ENCODE results near the gene TAB2.
A peak's percentile ranks its signal among the peaks of the same experiment; 100 is the strongest.

TAB2 gene

DNA sequence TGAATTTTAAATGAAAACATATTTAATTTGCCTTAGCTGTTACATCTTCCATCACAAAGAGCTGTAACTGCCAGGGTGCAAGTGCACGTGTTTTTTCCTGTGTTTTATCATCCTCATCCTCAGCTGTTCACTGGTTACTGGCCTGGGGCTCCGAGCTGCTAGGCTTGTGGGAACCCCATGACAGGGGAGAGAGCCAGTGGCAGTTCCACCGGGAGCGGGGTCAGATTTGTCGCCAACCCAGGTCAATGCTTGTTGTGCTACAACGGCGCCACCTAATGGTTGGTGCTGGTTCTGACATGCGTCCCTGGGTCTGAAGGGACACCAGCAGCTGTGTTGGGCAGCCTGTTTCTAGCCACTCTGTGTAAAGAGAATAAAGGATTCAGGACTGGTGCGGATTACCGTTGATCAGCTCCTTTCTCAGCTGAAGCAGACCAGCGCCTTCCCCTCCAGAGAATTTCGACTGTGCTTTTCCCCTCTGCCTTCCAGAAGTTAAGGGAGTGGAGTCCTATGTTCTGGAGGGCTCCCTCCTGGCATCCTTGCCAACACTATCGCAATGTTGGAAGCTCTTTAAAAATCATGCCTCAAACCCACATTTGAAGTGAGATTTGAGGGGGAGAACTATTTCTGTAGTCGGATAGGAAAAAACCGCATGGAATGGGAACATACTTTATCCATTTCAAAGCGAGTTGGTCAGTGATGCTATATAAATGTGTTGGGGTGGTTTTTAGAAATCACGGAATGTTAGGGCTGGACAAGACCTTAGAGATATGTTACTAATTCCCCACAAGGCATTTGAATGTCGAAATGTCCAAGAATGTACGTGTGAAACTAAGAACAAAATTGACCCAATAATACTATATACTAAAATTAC lies 114.6 kb downstream of the TAB2 start (continued):
- TF ChIP-seq ZNF510 (tag by site-specific recombination; IDR thresholded peaks at IDR 0.05; ENCODE audit: insufficient replicate concordance) (no peak), ZNF600 (tag by site-specific recombination; IDR thresholded peaks at IDR 0.05) (peak; percentile 63), ZNF274 (IDR thresholded peaks at IDR 0.05; ENCODE audit: low read length) (no peak), ZNF274 (tag by site-specific recombination; IDR thresholded peaks at IDR 0.05; ENCODE audit: borderline replicate concordance) (no peak), ZNF585B (tag by site-specific recombination; IDR thresholded peaks at IDR 0.05) (no peak), ZNF175 (tag by site-specific recombination; IDR thresholded peaks at IDR 0.05) (no peak), ZFP37 (tag by site-specific recombination; IDR thresholded peaks at IDR 0.05) (no peak), ZNF121 (tag by site-specific recombination; IDR thresholded peaks at IDR 0.05) (no peak), ZNF658 (tag by site-specific recombination; IDR thresholded peaks at IDR 0.05) (no peak), ZNF157 (tag by site-specific recombination; IDR thresholded peaks at IDR 0.05) (no peak), ZNF777 (tag by site-specific recombination; IDR thresholded peaks at IDR 0.05; ENCODE audit: borderline replicate concordance) (no peak), ZNF24 (tag by site-specific recombination; IDR thresholded peaks at IDR 0.05) (no peak), ZNF404 (tag by site-specific recombination; IDR thresholded peaks at IDR 0.05) (no peak), BCL11B (tag by site-specific recombination; IDR thresholded peaks at IDR 0.05; ENCODE audit: low read depth) (no peak), ZNF501 (tag by site-specific recombination; IDR thresholded peaks at IDR 0.05) (peak; percentile 49; the same call in 1 of the 2 replicates)
- TF ChIP-seq, protein P1, sequence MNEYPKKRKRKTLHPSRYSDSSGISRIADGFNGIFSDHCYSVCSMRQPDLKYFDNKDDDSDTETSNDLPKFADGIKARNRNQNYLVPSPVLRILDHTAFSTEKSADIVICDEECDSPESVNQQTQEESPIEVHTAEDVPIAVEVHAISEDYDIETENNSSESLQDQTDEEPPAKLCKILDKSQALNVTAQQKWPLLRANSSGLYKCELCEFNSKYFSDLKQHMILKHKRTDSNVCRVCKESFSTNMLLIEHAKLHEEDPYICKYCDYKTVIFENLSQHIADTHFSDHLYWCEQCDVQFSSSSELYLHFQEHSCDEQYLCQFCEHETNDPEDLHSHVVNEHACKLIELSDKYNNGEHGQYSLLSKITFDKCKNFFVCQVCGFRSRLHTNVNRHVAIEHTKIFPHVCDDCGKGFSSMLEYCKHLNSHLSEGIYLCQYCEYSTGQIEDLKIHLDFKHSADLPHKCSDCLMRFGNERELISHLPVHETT (tag by site-specific recombination; IDR thresholded peaks at IDR 0.05) = no peak
- TF ChIP-seq, protein P2, sequence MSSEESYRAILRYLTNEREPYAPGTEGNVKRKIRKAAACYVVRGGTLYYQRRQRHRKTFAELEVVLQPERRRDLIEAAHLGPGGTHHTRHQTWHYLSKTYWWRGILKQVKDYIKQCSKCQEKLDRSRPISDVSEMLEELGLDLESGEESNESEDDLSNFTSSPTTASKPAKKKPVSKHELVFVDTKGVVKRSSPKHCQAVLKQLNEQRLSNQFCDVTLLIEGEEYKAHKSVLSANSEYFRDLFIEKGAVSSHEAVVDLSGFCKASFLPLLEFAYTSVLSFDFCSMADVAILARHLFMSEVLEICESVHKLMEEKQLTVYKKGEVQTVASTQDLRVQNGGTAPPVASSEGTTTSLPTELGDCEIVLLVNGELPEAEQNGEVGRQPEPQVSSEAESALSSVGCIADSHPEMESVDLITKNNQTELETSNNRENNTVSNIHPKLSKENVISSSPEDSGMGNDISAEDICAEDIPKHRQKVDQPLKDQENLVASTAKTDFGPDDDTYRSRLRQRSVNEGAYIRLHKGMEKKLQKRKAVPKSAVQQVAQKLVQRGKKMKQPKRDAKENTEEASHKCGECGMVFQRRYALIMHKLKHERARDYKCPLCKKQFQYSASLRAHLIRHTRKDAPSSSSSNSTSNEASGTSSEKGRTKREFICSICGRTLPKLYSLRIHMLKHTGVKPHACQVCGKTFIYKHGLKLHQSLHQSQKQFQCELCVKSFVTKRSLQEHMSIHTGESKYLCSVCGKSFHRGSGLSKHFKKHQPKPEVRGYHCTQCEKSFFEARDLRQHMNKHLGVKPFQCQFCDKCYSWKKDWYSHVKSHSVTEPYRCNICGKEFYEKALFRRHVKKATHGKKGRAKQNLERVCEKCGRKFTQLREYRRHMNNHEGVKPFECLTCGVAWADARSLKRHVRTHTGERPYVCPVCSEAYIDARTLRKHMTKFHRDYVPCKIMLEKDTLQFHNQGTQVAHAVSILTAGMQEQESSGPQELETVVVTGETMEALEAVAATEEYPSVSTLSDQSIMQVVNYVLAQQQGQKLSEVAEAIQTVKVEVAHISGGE (tag by site-specific recombination; conservative IDR thresholded peaks at IDR 0.05; ENCODE audit: low read depth) = no peak
- TF ChIP-seq, protein P3, sequence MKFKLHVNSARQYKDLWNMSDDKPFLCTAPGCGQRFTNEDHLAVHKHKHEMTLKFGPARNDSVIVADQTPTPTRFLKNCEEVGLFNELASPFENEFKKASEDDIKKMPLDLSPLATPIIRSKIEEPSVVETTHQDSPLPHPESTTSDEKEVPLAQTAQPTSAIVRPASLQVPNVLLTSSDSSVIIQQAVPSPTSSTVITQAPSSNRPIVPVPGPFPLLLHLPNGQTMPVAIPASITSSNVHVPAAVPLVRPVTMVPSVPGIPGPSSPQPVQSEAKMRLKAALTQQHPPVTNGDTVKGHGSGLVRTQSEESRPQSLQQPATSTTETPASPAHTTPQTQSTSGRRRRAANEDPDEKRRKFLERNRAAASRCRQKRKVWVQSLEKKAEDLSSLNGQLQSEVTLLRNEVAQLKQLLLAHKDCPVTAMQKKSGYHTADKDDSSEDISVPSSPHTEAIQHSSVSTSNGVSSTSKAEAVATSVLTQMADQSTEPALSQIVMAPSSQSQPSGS (tag by site-specific recombination; IDR thresholded peaks at IDR 0.05; ENCODE audit: low read depth) = no peak

DNA sequence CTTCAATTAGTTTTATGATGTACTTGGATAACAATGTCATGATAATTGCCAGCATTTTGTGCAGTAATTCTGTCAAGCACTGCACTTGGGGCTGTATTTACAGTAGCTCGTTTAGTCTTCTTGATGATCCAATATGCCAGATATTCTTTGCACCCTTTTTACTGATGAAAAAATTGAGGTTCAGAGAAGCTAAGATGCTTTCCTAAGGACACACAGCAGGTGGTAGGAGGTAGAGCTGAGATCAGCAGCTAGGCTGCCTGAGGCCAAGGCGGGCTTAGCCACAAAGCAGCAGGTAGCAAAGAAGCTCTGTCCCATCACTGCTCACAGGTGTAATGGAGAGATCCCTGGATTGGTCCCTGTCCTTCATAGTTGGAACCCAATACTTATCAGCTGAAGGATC lies 115.9 kb downstream of the TAB2 start:
- no peak for TF ChIP-seq ZNF654 (tag by site-specific recombination; IDR thresholded peaks at IDR 0.05; ENCODE audit: low read depth)
- no peak for TF ChIP-seq ZNF324 (tag by site-specific recombination; IDR thresholded peaks at IDR 0.05)
- TF ChIP-seq ZNF549 (tag by site-specific recombination; IDR thresholded peaks at IDR 0.05) = no peak
- TF ChIP-seq ZNF768 (tag by site-specific recombination; IDR thresholded peaks at IDR 0.05) = 0 out of 2 replicates have a peak, but pooled peaks have one; percentile 47
- TF ChIP-seq ZNF48 (tag by site-specific recombination; IDR thresholded peaks at IDR 0.05) = no peak
- POLR2A ChIA-PET = no interaction called here
- CTCF ChIA-PET = interaction anchor here (0.6 to 10.2 kb wide), 14 partner anchors 8 to 856 kb away, joined by 3 to 193 read pairs (median 4); no protein-coding TSS in a partner anchor
- Histone ChIP-seq H3K4me1 (ENCODE audit: control insufficient read depth, insufficient read depth, low read length) (no peaks in the 10 kb centered on the region), H3K36me3 (ENCODE audit: control insufficient read depth in 2 of 2, insufficient read depth in 1 of 2, low read length in 2 of 2) (no peaks in the 10 kb centered on the region), H3K27ac (ENCODE audit: extremely low read depth, low read depth, low read length) (no peak overlapping the region), H3K9me3 (ENCODE audit: control insufficient read depth, insufficient read depth, low read depth, low read length) (no peaks in the 10 kb centered on the region), H3K4me3 (ENCODE audit: low read depth, low read length) (no peak overlapping the region)
